Frontal cortex (tissue), 4 donors: ENCODE measurements around the gene CCL24. TPM values are rescaled to one million over a fixed set of nuclear protein-coding genes. Genes with fewer than 3 reads are reported as not detected.
"Not testable (repeated sequence)": the region's sequence is repeated elsewhere in the genome, so short reads cannot be mapped to it uniquely, and the experiment has no call there.

Experiments
- DNase-seq, 2 donors: peaks; one replicate each; pipeline ENCODE4 v3.0.0; 2012; ENCODE audit warnings: low spot score in 2 of 2
- FAIRE-seq: peaks from 2 replicates; lab custom pipeline; 2012; peaks lifted over from hg19 to GRCh38; lab: Jason Lieb, UNC
- total RNA-seq: library from RNA; depleted of rRNA; stranded (reverse); fragments of >200 nt; gene quantifications from one replicate; pipeline ENCODE4 v1.2.3, GENCODE V29; 2014
- donor health status: control.
- donor health status: control.
- donor health status: control.

The CCL24 gene, protein sequence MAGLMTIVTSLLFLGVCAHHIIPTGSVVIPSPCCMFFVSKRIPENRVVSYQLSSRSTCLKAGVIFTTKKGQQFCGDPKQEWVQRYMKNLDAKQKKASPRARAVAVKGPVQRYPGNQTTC
- total RNA-seq: not detected

DNA sequence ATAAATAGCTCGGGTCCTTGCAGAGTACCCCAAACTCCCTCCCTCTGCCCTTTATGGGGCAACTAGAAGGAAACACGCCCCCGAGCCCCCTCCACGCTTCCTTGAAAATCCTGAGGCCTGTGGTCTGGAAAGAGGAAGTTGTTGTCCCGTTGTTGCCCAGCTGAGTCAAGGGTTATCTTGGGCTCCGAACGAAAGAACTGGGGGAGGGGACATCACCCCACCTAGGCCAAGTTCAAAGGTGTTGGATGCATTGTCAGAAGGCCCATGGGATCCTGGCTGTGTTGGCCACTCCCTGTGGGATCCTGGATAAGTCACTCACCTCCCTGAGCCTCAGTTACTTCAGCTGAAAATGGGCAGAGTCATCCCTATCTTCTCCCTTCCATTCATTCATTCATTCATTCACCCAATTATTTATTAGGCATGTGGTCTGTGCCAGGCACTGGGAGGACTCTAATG, at the start of gene CCL24:
CCL24 (minus strand) TSS at position 26 of the 456 bp plus-strand sequence. CDS start 91 bp downstream, outside the sequence.
- no peak for FAIRE-seq

DNA sequence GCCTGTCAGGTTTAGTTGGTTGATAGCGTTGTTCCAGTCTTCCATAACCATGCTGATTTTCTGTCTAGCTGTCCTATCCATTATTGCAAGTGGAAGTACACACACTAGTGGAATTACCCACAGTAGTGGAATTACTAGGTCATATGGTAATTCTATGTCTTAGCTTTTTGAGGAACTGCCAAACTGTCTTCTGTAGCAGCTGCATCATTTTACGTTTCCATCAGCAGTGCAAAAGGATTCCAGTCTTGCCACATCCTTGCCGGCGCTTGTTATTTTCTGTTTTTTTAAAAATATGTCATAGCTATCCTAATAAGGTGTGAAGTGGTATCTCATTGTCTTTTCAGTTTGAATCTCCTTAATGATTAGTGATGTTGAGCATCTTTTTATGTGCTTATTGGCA, 48.0 kb upstream of the CCL24 start:
- FAIRE-seq: no peak
- DNase-seq: no peak

More for the DNA sequence above, at the start of gene CCL24:
- no peak for DNase-seq

DNA sequence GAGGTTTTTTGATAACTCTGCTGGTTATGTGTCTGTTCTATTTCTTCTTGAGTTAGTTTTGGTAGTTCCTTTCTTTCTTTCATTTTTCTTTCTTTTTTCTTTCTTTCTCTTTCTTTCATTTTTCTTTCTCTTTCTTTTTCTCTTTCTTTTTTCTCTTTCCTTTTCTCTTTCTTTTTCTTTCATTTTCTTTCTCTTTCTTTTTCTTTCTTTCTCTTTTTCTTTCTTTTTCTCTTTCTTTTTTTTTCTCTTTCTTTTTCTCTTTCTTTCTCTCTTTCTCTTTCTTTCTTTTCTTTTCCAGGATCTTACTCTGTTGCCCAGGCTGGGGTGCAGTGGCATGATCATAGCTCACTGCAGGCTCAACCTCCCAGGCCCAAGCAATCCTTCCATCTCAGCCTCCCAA, 44.8 kb upstream of the CCL24 start:
- FAIRE-seq (no peak), DNase-seq (no peak)

DNA sequence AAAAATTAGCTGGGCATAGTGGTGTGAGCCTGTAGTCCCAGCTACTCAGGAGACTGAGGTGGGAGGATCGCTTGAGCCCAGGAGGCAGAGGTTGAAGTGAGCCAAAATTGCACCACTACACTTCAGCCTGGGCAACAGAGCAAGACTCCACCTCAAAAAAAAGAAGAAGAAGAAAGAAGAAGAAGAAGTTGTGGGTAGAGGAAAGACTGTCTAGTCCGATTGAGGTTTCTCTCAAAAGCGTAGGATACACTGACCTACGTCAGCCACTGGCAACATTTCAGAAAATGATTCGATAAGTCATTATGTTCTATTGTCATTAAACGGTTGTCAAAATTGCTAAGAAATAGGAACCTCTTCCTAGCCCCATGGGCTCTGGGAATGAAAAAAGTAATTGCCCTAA, 42.9 kb upstream of the CCL24 start:
- no peak for DNase-seq
- FAIRE-seq: no peak

DNA sequence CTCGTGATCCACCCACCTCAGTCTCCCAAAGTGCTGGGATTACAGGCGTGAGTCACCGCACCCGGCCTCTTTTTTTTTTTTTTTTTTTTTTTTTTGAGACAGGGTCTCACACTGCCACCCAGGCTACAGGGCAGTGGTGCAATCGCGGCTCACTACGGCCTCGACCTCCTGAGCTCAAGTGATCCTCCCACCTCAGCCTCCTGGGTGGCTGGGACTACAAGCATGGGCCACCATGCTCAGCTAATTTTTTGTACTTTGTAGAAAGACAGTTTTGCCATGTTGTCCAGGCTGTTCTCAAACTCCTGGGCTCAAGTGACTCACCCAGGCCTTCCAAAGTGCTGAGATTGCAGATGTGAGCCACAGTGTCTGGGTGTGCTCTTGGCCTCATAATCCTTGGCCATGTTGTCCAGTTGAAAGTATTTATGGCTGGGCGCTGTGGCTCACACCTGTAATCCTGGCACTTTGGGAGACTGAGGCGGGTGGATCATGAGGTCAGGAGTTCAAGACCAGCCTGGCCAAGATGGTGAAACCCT, 41.3 kb upstream of the CCL24 start:
- DNase-seq, FAIRE-seq: not testable (repeated sequence)

DNA sequence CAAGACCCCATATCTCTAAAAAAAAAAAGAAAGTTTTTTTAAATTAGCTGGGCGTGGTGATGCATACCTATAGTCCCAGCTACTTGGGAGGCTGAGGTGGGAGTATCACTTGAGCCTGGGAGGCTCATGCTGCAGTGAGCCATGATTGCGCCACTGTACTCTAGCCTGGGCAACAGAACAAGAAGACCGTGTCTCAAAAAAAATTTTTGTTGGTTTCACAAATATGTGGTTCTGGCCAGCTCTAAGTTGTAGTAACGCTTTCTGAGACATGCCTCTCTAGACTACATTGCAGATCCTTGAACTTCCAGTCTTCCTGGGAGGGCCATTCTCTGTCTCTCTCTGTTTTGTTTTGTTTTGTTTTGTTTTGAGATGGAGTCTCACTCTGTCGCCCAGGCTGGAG, 40.6 kb upstream of the CCL24 start:
- no peak for DNase-seq
- FAIRE-seq: no peak

DNA sequence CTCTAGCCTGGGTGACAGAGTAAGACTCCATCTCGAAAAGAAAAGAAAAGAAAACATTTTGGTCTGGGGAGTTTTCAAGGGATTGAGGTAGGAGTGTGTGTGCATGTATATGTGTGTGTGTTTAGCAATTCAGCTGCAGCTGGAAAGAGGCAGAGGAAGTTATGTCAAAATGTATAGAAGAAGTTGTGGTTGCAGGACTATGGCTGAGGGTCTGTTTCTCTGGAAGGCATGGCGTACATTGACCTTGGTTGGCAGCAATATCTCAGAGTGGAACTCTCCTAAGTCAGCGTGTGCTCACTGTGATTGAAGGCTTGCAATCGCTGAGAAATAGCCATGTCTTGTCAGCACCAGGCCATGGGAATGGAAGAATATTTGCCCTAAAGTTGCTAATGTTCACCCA, 36.6 kb upstream of the CCL24 start:
- FAIRE-seq: no peak
- no peak for DNase-seq

DNA sequence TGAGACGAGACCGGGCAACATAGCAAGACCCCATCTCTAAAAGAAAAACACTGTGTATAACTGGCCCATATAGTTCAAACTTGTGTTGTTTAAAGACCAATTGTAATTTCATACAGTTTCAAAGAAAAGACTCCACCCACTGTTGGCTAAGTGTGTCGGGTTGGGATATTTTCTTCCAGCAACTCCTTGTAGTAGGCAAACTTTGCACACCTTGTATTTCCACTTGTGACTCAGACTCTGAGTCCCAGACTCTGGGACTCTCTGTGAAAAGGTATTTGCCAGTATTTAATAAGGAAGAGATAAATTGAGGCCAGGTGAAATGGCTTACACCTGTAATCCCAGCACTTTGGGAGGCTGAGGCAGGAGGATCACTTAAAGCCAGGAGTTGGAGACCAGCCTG, 36.0 kb upstream of the CCL24 start:
- DNase-seq (no peak), FAIRE-seq (no peak)

DNA sequence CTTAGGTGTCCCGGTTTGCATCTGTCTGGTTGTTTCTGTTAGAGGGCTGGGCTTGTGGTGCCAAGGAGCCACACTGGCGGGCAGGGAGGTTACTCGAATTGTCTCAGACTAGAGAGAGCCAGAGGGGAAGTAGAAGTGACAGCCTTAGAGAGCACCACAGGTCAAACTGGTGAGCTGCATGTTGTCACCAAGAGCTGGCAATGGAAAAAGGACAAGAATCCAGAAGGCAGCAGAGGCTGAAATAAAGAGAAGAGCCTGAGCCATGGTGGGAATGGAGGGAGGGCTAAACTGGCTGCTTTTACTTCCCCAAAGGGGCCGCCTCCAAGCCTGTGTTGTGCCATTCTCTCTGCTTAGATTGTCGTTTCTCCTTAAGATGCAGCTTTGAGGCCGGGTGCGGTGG, 34.1 kb upstream of the CCL24 start:
- FAIRE-seq (no peak), DNase-seq (no peak)

DNA sequence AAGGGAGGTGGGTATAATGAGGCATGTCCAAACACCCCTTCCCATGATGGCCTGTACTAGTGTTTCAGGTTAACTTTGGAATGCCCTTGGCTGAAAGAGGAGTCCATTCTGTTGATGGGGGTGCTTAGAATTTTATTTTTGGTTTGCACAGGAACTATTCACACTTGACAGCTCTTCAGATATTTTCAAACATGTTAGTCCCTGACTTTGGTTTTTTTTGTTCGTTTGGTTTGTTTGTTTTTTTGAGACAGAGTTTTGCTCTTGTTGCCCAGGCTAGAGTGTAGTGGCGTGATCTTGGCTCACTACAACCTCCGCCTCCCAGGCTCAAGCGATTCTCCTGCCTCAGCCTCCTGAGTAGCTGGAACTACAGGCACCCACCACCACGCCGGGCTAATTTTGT, 31.5 kb upstream of the CCL24 start:
- not testable (repeated sequence) for FAIRE-seq, DNase-seq

DNA sequence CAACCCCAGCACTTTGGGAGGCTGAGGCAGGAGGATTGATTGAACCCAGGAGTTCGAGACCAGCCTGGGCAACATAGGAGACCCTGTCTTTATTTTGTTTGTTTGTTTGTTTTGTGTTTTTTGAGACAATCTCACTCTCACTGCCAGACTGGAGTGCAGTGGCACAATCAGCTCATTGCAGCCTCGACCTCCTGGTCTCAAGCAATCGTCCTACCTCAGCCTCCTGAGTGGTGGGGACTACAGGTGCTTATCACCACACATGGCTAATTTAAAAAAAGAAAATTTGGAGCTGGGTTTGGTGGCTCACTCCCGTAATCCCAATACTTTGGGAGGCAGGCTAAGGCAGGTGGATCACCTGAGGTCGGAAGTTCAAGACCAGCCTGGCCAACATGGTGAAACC, 30.6 kb upstream of the CCL24 start:
- no peak for FAIRE-seq
- no peak for DNase-seq

DNA sequence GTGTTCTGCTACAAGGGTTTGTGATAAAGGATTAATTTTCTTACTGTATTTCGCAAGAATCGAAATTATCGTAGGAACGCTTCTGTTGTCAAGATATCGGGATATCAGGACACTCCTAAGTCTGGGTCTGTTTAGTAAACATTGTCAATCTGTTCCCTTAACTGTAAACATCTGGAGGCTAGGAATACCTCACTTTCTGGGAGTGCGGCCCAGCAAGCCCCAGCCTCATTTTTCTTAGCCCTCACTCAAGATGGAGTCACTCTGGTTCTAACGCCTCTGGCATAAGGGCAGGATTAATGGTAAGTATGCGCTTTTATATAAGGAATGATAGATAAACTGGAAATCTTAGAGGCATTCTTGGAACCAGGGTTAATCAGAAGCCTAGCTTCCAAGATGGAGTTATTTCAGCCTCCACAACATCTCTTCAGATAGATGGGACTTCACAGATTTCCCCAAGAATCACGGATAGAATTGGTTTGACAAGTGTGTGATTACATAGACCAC, 30.1 kb upstream of the CCL24 start:
- DNase-seq: no peak
- no peak for FAIRE-seq

DNA sequence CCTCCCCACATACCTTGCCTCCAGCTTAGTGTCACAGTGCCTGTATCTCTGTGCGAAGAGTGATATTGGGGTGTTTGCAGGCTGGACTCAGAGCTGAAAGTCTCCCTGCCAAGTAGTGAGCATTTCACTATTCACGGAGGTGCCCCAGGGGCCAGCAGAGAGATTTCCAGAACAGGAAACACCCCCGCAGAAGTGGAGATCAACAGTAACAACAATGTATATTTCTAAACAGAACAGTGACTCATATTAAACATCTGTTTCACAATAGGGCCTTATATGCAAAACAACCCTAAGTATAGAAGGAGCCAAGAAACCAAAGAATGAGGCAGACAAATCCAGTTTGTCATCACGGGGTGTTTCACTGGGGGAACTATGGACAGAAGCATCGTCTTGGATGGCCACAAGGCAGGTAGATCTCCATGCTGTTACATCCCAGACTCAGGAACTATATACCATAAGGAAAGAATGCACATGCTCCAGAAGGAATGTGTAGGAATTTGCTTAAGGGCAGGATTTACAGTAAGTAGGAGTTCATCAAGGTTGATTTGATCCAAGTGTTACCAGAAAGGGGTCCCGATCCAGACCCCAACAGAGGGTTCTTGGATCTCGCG, 29.3 kb upstream of the CCL24 start:
- FAIRE-seq (no peak), DNase-seq (no peak)

DNA sequence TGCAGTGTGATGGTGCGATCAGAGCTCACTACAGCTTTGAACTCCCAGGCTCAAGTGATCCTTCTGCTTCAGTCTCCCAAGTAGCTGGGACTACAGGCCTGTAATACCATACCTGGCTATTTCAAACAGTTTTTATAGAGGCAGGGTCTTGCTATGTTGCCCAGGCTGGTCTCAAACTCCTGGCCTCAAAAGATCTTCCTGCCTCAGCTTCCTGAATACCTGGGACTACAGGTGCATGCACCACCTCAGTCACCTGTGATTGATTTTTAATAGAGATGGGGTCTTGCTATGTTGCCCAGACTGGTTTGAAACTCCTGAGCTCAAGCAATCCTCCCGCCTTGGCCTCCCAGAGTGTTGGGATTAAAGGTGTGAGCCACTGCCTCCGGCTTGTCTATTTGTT, 26.4 kb upstream of the CCL24 start:
- DNase-seq: no peak
- FAIRE-seq: no peak

DNA sequence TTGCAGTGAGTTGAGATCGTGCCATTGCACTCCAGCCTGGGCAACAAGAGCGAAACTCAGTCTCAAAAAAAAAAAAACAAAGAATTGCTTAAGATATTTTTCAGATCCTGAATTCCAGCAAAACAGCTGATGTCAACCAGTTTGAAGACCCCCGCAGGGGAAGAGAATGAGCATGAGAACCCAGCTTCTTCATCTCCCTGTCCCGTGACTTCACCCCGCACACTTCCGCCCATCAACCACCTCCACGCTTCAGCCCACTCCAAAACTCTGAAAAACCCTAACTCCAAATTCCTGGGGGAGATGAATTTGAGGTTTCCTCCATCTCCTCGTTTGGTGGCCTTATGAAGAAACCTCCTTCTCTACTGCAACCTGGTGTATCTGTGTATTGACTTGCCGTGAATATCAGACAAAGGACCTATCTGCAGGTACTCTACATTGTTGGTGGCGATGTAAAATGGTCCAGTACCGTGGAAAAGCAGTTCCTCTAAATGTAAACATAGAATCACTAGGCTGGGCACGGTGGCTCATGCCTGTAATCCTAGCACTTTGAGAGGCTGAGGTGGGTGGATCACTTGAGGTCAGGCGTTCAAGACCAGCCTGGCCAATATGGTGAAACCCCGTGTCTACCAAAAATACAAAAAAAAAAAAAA, 24.8 kb upstream of the CCL24 start:
- not testable (repeated sequence) for DNase-seq, FAIRE-seq

DNA sequence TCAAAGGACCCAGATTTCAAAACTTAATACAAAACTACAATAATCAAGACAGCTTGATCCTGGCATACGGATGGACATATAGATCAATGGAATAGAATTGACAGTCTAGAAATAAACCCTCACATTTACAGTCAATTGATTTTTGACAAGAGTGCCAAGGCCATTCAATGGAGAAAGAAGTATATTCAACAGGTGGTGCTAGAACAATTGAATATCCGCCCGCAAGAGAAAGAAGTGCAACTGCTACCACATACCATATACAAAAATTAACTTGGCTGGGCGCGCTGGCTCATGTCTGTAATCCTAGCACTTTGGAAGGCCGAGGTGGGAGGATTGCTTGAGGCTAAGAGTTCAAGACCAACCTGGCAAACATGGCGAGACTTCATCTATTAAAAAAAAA, 23.2 kb upstream of the CCL24 start:
- FAIRE-seq (no peak), DNase-seq (no peak)

DNA sequence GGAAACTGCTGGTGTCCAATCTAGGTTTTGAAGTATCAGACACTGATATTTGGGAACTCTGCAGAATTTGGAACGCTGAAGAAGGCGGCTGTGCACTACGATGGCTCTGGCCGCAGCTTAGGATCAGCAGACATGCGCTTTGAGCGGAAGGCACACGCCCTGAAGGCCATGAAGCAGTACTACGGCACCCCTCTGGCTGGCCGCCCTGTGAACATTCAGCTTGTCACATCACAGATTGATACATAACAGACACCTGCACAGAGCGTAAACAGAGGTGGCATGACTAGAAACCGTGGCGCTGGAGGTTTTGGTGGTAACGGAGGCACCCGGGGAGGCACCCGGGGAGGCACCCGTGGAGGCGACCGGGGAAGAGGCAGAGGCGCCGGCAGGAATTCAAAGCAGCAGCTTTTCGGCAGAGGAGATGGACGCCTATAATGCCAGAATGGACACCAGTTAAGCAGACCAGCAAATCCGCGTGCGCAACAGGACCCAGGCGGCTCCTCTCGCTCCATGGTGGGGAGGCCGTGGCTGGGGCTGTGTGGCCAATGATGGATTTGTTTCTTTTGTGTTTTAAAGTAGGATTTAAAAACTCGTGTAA, 22.2 kb upstream of the CCL24 start:
- FAIRE-seq: no peak

DNA sequence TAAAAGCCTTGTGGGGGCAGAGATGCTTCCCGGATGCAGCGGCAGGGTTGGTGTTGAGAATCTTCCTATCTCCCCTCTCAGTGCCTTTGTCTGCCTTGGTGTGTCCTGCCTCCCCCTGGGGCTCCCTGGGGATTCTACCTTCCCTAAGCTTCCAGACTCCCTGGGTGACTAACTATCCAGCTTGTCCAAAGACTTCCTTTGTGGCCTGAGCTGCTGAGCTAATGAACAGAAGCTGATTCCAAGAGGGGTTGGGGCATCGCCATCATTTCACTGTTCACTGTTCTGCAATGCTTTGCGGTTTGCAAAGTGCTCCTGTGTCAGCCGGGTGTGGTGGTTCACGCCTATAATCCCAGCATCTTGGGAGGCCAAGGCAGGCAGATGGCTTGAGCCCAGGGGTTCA, 20.1 kb upstream of the CCL24 start:
- DNase-seq, FAIRE-seq: not testable (repeated sequence)

More for the DNA sequence above, 22.2 kb upstream of the CCL24 start:
- no peak for DNase-seq

DNA sequence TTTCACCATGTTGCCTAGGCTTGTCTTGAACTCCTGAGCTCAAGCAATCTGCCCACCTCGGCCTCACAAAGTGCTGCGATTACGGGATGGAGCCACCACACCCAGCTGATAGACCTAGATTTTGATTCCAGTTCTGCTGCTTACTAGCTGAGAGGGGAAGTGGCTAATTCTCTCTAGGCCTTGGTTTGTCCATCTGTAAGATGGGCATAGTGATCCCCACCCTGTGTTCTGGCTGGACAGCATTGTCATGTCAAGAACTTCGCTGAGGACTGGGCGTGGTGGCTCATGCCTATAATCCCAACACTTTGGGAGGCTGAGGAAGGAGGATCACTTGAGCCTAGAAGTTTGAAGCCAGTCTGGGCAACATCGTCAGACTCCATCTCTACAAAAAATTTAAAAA, 17.4 kb upstream of the CCL24 start:
- DNase-seq (no peak), FAIRE-seq (no peak)

DNA sequence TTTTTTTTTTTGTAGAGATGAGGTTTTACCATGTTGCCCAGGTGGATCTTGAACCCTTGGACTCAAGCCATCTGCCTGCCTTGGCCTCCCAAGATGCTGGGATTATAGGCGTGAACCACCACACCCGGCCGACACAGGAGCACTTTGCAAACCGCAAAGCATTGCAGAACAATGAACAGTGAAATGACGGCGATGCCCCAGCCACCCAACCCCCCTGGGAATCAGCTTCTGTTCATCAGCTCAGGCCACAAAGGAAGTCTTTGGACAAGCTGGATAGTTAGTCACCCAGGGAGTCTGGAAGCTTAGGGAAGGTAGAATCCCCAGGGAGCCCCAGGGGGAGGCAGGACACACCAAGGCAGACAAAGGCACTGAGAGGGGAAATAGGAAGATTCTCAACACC, 16.1 kb upstream of the CCL24 start:
- DNase-seq, FAIRE-seq: not testable (repeated sequence)
